Endothelial cell (in vitro differentiated cells): ENCODE results near the gene MRPS23. TPM values are rescaled to one million over a fixed set of nuclear protein-coding genes. Genes with fewer than 3 reads are reported as not detected.

ENCODE experiments used
- DNase-seq: peaks from one replicate; pipeline ENCODE4 v3.0.0; 2021; ENCODE audit warnings: low spot score
- H3K27ac Mint-ChIP-seq: one replicate; pipeline ENCODE4 v1.8.0; 2021; ENCODE audit warnings: mixed read lengths, inconsistent platforms; ENCODE audit not compliant: unreplicated experiment
- H3K27me3 Mint-ChIP-seq: one replicate; pipeline ENCODE4 v1.8.0; 2021; ENCODE audit warnings: mild to moderate bottlenecking, moderate library complexity, mixed read lengths, inconsistent platforms; ENCODE audit not compliant: unreplicated experiment
- H3K36me3 Mint-ChIP-seq: one replicate; pipeline ENCODE4 v1.8.0; 2021; ENCODE audit warnings: mild to moderate bottlenecking, low read depth, mixed read lengths, inconsistent platforms; ENCODE audit not compliant: unreplicated experiment
- H3K4me1 Mint-ChIP-seq: one replicate; pipeline ENCODE4 v1.8.0; 2021; ENCODE audit warnings: mild to moderate bottlenecking, mixed read lengths, inconsistent platforms; ENCODE audit not compliant: unreplicated experiment
- H3K4me3 Mint-ChIP-seq: one replicate; pipeline ENCODE4 v1.8.0; 2021; ENCODE audit warnings: mild to moderate bottlenecking, mixed read lengths, inconsistent platforms; ENCODE audit not compliant: unreplicated experiment
- H3K9me3 Mint-ChIP-seq: one replicate; pipeline ENCODE4 v1.8.0; 2021; ENCODE audit warnings: mixed read lengths, inconsistent platforms; ENCODE audit not compliant: unreplicated experiment
- total RNA-seq: library from RNA; stranded (reverse); fragmentation: NEBNext Ultra II Directional; extraction: Animal tissue kit (Norgen Biotek cat#: 25700); gene quantifications from one replicate; pipeline ENCODE4 v1.2.1, GENCODE V29; 2021; ENCODE audit not compliant: unreplicated experiment
- TF ChIP-seq, protein P1 (sequence below): fragments of 200-600 bp; sonication (generic); IDR thresholded peaks from one replicate; pipeline ENCODE4 v1.5.0; 2021; ENCODE audit warnings: antibody characterized with exemption; ENCODE audit not compliant: unreplicated experiment

Gene MRPS23
- total RNA-seq, 1 donor from 2014 or later: 39.3 TPM

DNA sequence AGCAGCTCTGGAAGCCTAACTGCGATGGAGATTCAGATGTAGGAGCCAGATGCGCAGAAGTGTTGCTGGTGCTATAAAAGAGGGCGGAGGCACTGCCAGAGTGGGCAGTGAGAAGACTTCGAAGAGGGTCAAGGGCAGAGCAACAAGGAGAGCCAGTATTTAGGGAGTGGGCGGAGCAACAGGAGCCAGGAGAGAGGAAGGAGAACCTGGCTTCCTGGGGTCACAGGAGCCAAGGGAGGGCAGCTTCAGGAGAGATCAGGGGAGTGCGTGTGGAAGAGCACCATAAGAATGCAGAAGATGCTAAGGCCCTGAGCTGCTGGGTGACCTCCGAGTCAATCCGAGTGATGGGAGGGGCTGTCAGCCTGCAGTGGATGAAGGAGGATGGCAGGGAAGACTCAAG lies 14.4 kb upstream of the MRPS23 start:
- no peak for DNase-seq
- TF ChIP-seq, protein P1, sequence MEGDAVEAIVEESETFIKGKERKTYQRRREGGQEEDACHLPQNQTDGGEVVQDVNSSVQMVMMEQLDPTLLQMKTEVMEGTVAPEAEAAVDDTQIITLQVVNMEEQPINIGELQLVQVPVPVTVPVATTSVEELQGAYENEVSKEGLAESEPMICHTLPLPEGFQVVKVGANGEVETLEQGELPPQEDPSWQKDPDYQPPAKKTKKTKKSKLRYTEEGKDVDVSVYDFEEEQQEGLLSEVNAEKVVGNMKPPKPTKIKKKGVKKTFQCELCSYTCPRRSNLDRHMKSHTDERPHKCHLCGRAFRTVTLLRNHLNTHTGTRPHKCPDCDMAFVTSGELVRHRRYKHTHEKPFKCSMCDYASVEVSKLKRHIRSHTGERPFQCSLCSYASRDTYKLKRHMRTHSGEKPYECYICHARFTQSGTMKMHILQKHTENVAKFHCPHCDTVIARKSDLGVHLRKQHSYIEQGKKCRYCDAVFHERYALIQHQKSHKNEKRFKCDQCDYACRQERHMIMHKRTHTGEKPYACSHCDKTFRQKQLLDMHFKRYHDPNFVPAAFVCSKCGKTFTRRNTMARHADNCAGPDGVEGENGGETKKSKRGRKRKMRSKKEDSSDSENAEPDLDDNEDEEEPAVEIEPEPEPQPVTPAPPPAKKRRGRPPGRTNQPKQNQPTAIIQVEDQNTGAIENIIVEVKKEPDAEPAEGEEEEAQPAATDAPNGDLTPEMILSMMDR: no peak
- Mint-ChIP-seq H3K9me3 (no peaks in the 10 kb centered on the region), H3K27me3 (peaks cover 19% of the 10 kb centered on the region), H3K27ac (no peak overlapping the region), H3K4me1 (peaks cover 31% of the 10 kb centered on the region), H3K4me3 (peak overlapping the region; percentile 49), H3K36me3 (peaks cover 8% of the 10 kb centered on the region)

DNA sequence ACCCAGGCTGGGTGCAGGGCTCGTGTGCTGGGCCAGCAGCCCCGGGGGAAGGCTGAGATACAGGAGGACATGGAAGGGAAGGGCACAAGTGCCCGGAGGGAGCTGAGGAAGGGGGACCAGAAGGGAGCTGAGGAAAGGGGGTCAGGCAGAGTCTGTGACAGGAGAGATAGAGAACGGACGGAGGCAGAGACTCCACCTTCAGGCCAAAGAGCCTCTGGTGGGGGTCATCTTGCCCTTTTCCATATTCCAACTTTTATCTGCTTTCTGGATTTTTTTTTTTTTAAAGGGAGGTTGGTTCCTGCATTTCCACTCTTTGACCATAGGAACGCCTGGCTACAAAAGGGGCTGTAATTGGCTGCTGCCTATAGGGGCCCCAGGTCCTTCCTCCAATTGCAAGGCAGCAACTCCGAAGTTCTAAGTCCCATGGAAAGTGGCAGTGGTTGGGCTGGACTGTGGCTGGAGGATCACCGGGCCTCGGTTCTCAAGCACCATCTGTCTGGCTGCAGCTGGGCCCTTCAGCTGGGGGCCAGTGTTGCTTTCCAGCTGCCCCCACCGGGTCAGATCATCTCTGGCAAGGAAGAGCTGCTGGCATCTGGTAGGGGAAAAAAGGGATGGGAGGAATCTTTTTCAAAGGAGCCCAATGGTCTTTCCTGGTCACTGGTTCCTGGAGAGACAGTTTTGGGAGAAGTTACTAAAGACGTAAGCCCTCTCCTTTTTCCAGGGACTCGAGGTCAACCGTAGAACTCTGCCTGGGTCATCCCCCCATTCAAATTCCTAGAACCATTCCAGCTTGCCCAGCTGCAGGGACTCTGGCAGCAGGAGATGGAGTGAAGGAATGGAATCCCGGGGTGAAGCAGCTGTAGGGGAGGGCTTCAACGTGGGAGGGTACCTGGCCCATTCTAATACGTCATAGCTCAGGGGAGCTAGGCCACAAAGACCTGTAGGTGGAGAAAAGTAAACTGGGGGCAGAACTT lies 13.1 kb upstream of the MRPS23 start:
- Mint-ChIP-seq H3K9me3 (no peaks in the 10 kb centered on the region), H3K36me3 (peaks cover 8% of the 10 kb centered on the region), H3K4me3 (no peak overlapping the region), H3K27me3 (peaks cover 19% of the 10 kb centered on the region), H3K4me1 (peaks cover 22% of the 10 kb centered on the region), H3K27ac (no peak overlapping the region)
- TF ChIP-seq, protein P1: no peak
- DNase-seq: no peak

DNA sequence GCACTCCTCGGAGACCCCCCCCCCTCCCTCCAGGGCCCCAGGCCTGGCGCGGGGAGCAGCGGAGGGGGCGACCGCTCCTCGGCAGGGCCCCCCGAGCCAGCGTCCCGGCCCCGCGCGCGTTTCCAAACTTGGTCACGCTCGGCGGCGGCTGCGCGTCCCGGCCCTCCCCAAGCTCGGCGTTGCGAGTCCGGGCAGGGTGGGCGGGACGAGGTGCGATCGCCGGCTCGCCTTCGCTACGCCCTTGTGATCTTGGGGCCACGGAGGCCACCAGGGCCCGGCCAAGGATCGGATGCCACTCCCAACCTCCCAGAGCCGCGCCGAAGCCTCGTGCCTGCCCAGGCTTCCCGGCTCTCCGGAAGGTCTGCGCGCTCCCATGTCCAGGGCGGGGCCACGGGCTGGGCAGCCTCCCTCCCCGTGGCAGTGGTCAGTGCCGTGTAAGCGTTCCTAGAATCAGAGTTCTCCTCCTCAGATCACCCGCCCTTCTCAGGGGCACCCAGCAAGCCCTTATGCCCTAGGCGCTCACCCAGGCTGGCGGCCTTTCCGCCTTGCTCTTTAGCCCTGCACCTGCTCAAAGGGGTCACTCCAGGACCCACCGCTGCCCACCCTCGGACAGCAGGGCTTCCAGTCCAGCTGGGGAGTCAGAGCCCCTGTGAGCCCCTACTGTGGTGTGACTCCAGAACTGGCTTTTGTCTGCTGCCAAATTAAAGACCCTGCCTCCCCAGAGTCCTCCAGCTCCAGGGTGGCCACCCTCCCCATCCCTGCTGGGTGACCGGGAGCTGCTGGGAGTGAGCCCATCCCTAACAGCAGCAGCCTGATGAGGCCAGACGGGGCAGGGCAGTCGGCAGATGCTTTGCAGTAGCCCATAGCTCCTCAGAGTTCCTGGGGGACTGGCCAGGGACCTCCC lies 12.2 kb upstream of the MRPS23 start:
- DNase-seq: no peak
- Mint-ChIP-seq H3K27ac (no peak overlapping the region), H3K4me1 (peaks cover 13% of the 10 kb centered on the region), H3K36me3 (peaks cover 5% of the 10 kb centered on the region), H3K27me3 (peaks cover 14% of the 10 kb centered on the region), H3K4me3 (peak overlapping the region; percentile 25), H3K9me3 (no peaks in the 10 kb centered on the region)
- TF ChIP-seq, protein P1: no peak

DNA sequence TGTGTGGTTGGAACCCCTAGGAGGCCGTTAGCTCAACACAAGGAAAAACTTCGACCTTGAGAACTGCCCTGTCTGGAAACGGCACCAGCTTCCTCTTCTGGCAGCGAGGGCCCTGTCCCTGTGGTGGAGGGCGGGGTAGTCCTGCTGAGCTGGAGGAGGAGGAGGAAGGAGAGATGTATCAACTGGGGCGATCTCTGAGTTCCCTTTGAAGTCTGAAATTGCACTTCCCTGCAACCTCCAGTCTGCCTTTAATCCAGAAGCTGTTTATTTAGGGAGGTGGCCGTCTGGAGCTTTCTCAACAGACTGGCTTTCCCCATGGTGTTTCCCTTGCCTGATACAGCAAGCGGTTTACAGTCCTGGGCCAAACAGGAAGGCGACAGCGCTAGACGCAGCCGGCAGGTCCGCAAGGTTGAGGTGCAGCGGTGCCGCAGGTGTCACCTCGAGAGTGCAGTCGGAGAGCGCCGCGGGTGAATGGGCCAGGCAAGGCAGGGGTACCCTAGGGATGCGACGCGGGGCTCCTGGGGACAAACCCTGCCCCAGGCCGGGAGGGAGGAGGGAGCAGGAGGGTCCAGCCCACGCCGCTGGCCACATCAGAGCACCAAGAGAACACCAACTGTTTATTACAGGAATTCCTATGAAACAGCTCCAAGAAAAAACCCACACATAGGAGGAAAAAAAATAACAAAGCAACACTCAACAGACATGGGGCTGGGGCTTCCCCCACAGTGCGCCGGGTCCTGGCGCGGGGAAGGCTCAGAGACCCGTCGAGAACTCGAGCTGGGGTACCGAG lies 11.4 kb upstream of the MRPS23 start:
- peaks cover 14% of the 10 kb centered on the region for H3K27me3 Mint-ChIP-seq
- peaks cover 13% of the 10 kb centered on the region for H3K4me1 Mint-ChIP-seq
- TF ChIP-seq, protein P1: no peak
- H3K27ac Mint-ChIP-seq: no peak overlapping the region
- H3K36me3 Mint-ChIP-seq: peaks cover 5% of the 10 kb centered on the region
- DNase-seq: no peak
- H3K4me3 Mint-ChIP-seq: peak overlapping the region; percentile 89
- H3K9me3 Mint-ChIP-seq: no peaks in the 10 kb centered on the region
